Osteoblast (primary cell): Measurements from ENCODE around the gene REC114. TPM values are rescaled to one million over a fixed set of nuclear protein-coding genes. Genes with fewer than 3 reads are reported as not detected.

ENCODE experiments used
- DNase-seq: peaks from one replicate; pipeline ENCODE4 v3.0.0; 2011; ENCODE audit warnings: low spot score, mixed read lengths; ENCODE audit not compliant: insufficient read length; ENCODE audit errors: missing footprints
- H2AFZ ChIP-seq: 2 replicates; pipeline ENCODE4 v1.6.0; 2011; ENCODE audit warnings: mild to moderate bottlenecking, low read length
- H3K27ac ChIP-seq: 2 replicates; pipeline ENCODE4 v1.5.1; 2011; ENCODE audit warnings: mild to moderate bottlenecking, low read depth, low read length, moderate library complexity
- H3K27me3 ChIP-seq: 2 replicates; pipeline ENCODE4 v1.6.0; 2012; ENCODE audit warnings: mild to moderate bottlenecking, control low read depth, inconsistent platforms, low read length, moderate library complexity; ENCODE audit not compliant: insufficient read depth
- H3K36me3 ChIP-seq: 2 replicates; pipeline ENCODE4 v1.5.1; 2011; ENCODE audit warnings: mild to moderate bottlenecking, low read length, control low read depth, moderate library complexity; ENCODE audit not compliant: insufficient read depth
- H3K4me1 ChIP-seq: 2 replicates; pipeline ENCODE4 v1.5.1; 2011; ENCODE audit warnings: mild to moderate bottlenecking, low read length, control low read depth, moderate library complexity; ENCODE audit not compliant: insufficient read depth
- H3K4me2 ChIP-seq: 2 replicates; pipeline ENCODE4 v1.6.0; 2011; ENCODE audit warnings: mild to moderate bottlenecking, low read length; ENCODE audit not compliant: insufficient read depth
- H3K4me3 ChIP-seq: fragments of 200-600 bp; sonication (generic); 3 replicates; pipeline ENCODE4 v1.5.1; 2012; ENCODE audit warnings: mild to moderate bottlenecking, low read length, inconsistent platforms; ENCODE audit not compliant: insufficient read depth
- H3K79me2 ChIP-seq: 2 replicates; pipeline ENCODE4 v1.6.0; 2012; ENCODE audit warnings: mild to moderate bottlenecking, low read length, control low read depth, inconsistent platforms; ENCODE audit not compliant: insufficient read depth
- H3K9me3 ChIP-seq: 2 replicates; pipeline ENCODE4 v1.5.1; 2011; ENCODE audit warnings: low read depth, low read length, control low read depth
- H4K20me1 ChIP-seq: 2 replicates; pipeline ENCODE4 v1.6.0; 2012; ENCODE audit warnings: mild to moderate bottlenecking, low read length, control low read depth; ENCODE audit not compliant: insufficient read depth
- total RNA-seq: library from RNA; depleted of rRNA; stranded (reverse); fragments of >200 nt; gene quantifications from 2 replicates; pipeline ENCODE4 v1.2.3, GENCODE V29; 2012
- TF ChIP-seq, protein P1 (sequence below): IDR thresholded peaks from 2 replicates; pipeline ENCODE4 v1.5.1; 2011; ENCODE audit warnings: mild to moderate bottlenecking, low read depth, low read length, moderate library complexity; ENCODE audit errors: extremely low read depth

REC114 gene
- total RNA-seq, 1 donor, result not detected

DNA sequence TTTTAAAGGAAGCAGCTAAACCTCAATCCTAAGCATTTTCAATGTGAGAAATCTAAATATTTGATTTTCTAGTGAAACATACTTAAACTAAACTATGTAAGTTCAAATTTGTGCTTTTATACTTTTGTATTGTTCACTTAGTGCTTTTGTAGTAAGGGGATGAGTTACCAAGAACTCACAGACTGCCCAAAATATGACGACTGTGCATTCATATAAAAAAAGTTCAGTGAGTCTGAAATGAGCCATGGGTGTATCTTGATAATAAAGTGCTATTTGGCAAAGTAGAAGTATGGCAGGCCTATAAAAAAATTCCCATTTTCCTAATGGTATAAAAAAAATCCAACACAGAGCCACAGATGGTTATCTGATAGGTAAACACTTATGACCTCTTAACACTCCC is 124.1 kb downstream of the REC114 start:
- peaks cover 27% of the 10 kb centered on the region for H4K20me1 ChIP-seq
- H3K36me3 ChIP-seq, result peaks cover 63% of the 10 kb centered on the region
- H3K27me3 ChIP-seq, result no peaks in the 10 kb centered on the region

DNA sequence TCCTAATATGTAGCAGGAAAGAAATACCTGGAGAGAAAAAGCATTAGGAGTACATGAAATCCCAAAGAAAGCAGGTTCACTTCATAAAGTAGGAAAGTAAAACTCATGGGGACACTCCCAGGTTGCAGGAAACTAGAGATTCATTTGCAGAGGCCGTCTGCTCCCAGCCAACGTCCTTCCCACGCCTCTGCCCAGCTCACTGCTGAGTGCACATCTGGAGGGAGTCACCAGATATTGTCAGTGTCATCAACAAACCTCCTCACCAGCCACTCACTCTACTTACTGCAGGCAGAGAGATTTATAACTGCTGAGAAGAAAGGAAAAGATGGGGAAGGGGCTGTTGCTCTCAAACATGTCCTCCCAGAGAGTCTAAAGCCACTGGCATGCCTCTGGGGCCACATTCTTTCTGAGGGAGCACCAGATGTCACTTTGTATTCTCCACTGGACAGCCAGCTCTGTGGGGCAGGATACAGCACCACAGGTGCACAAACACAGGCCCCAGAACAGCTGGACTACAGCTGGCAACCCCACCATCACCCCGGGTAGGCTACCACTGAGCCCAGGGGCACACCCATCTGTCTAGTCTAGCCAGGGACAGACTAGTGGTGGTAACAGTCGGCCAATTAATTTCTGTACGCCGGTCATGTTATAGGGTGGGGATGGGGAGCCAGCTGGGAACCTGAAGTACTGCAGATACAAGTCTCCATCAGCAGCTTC is 125.8 kb downstream of the REC114 start:
- Histone ChIP-seq H3K4me2 (no peak overlapping the region), H3K9me3 (no peaks in the 10 kb centered on the region), H3K27ac (no peak overlapping the region), H3K27me3 (no peaks in the 10 kb centered on the region), H3K4me1 (peaks cover 8% of the 10 kb centered on the region), H4K20me1 (peaks cover 25% of the 10 kb centered on the region), H3K36me3 (peaks cover 61% of the 10 kb centered on the region), H2AFZ (no peak overlapping the region), H3K4me3 (no peak overlapping the region), H3K79me2 (peaks cover 6% of the 10 kb centered on the region)
- TF ChIP-seq, protein P1, sequence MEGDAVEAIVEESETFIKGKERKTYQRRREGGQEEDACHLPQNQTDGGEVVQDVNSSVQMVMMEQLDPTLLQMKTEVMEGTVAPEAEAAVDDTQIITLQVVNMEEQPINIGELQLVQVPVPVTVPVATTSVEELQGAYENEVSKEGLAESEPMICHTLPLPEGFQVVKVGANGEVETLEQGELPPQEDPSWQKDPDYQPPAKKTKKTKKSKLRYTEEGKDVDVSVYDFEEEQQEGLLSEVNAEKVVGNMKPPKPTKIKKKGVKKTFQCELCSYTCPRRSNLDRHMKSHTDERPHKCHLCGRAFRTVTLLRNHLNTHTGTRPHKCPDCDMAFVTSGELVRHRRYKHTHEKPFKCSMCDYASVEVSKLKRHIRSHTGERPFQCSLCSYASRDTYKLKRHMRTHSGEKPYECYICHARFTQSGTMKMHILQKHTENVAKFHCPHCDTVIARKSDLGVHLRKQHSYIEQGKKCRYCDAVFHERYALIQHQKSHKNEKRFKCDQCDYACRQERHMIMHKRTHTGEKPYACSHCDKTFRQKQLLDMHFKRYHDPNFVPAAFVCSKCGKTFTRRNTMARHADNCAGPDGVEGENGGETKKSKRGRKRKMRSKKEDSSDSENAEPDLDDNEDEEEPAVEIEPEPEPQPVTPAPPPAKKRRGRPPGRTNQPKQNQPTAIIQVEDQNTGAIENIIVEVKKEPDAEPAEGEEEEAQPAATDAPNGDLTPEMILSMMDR, result no peak
- peak; percentile 13 for DNase-seq

More for the DNA sequence above, 124.1 kb downstream of the REC114 start:
- H3K9me3 ChIP-seq, result no peaks in the 10 kb centered on the region
- peaks cover 8% of the 10 kb centered on the region for H3K4me1 ChIP-seq
- TF ChIP-seq, protein P1, result no peak
- no peak overlapping the region for H3K4me3 ChIP-seq
- no peak for DNase-seq
- H3K27ac ChIP-seq, result no peak overlapping the region
- H2AFZ ChIP-seq, result no peak overlapping the region
- no peak overlapping the region for H3K4me2 ChIP-seq
- H3K79me2 ChIP-seq, result peaks cover 8% of the 10 kb centered on the region

DNA sequence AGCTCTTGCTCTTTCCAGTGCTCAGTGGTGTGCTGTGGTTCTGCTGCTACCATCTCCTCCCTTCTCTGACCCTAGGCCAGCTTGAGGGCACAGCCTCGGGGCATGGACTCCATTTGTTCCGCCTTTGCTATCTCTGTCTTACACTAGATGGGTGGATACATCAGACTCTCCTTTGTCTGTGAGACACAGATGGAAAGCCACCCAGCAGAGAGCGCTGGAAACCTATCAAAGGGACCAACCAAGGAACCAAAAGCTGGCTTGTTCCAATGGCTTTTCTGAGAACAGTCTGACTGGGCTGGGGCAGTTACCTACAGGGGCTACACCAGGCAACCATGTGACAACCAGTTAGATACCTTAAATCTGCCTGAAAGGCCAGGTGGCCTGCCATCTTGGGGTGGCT is 126.4 kb downstream of the REC114 start:
- Histone ChIP-seq H3K79me2 (peaks cover 2% of the 10 kb centered on the region), H3K27ac (no peak overlapping the region), H3K36me3 (peaks cover 67% of the 10 kb centered on the region), H3K4me1 (peaks cover 3% of the 10 kb centered on the region), H2AFZ (no peak overlapping the region), H3K9me3 (no peaks in the 10 kb centered on the region), H3K4me3 (no peak overlapping the region), H3K4me2 (no peak overlapping the region), H3K27me3 (no peaks in the 10 kb centered on the region), H4K20me1 (peaks cover 19% of the 10 kb centered on the region)
- DNase-seq, result no peak
- TF ChIP-seq, protein P1, result no peak

DNA sequence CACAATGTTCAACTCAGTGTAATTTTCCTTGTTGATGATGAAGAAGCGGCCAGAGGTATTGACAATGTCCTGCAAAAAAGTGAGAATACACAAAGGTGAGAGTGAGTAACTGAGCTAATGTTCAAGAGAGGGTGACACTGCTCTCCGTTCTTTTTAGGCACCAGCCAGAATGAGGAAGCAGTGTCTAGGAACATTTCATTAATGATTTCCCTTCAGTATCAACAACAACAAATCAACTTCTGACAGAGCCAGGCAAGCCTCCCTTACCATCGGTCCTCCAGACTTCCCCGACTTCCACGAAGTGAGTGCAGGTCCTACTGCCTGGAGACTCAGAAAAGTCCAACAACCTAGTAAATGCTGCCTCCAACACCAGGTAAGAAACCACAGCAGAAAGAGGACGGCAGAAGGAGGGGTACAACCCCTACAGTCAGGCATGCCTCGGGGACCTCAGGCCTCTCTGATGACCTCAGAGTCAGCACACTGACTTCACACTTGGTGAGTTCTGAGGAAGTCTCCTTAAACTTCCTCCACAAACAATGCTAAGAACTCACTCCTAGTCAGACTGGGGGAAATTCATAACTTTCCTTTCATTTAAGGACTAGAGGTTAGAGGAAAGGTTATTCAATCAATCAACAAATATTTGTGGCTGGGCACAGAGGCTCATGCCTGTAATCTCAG is 127.5 kb downstream of the REC114 start:
- H2AFZ ChIP-seq, result no peak overlapping the region
- peak; percentile 49 for DNase-seq
- H3K4me1 ChIP-seq, result no peaks in the 10 kb centered on the region
- peaks cover 10% of the 10 kb centered on the region for H4K20me1 ChIP-seq
- no peak overlapping the region for H3K4me3 ChIP-seq
- H3K27ac ChIP-seq, result no peak overlapping the region
- no peaks in the 10 kb centered on the region for H3K27me3 ChIP-seq
- no peaks in the 10 kb centered on the region for H3K79me2 ChIP-seq
- H3K36me3 ChIP-seq, result peaks cover 70% of the 10 kb centered on the region
- TF ChIP-seq, protein P1, result no peak
- no peak overlapping the region for H3K4me2 ChIP-seq
- no peaks in the 10 kb centered on the region for H3K9me3 ChIP-seq
